GM12878 (cell line): ENCODE results near the gene ZNF710. TPM values are rescaled to one million over a fixed set of nuclear protein-coding genes. Genes with fewer than 3 reads are reported as not detected.

Experiments
- ATAC-seq: fragments of 200-7000 bp; cut with Tn5 transposase; 3 replicates; pipeline ENCODE4 v1.9.1; 2020; ENCODE audit warnings: mild to moderate bottlenecking, moderate library complexity
- BruUV-seq: library from RNA; stranded (reverse); fragments of 400-500 nt; replicated peaks from 2 replicates; lab custom pipeline; 2021; lab: Mats Ljungman, UMichigan
- CTCF ChIA-PET: fragments of 300-600 bp; sonication (Branson Sonifier 250); formaldehyde crosslinking; extraction: SDS; loops from one replicate; lab custom pipeline; 2021; ENCODE audit warnings: inconsistent platforms; lab: Yijun Ruan, JAX
- POLR2A ChIA-PET: fragments of 350-600 bp; formaldehyde crosslinking; extraction: SDS; loops from one replicate; lab custom pipeline; 2021; ENCODE audit warnings: inconsistent platforms; lab: Charles Lee
- RAD21 ChIA-PET: fragments of 300-600 bp; sonication (Branson Sonifier 250); formaldehyde crosslinking; loops from one replicate; lab custom pipeline; 2023; ENCODE audit warnings: antibody characterized with exemption; ENCODE audit not compliant: unreplicated experiment; lab: Charles Lee
- SMC1A ChIA-PET: fragments of 300-600 bp; sonication (Branson Sonifier 250); formaldehyde crosslinking; loops from one replicate; lab custom pipeline; 2023; ENCODE audit not compliant: unreplicated experiment, uncharacterized antibody; lab: Charles Lee
- DNase-seq: peaks from one replicate; pipeline ENCODE4 v3.0.0-alpha.2; 2011; ENCODE audit warnings: low read depth, low spot score
- FAIRE-seq: peaks from 3 replicates; lab custom pipeline; 2011; peaks lifted over from hg19 to GRCh38; lab: Jason Lieb, UNC
- H2AFZ ChIP-seq: 2 replicates; pipeline ENCODE4 v1.6.0; 2011; ENCODE audit warnings: low read depth, low read length, control low read depth; ENCODE audit not compliant: control insufficient read depth
- H3K27ac ChIP-seq: 2 replicates; pipeline ENCODE4 v1.5.1; 2011; ENCODE audit warnings: control low read depth; ENCODE audit not compliant: control insufficient read depth, insufficient read depth
- H3K27me3 ChIP-seq, 2 experiments: replicated peaks in 1 of 2; 2 replicates each; pipeline versions ENCODE4 v1.6.0 to v1.6.1; 2011; ENCODE audit warnings: low read length in 1 of 2; ENCODE audit not compliant: control insufficient read depth in 2 of 2, insufficient read depth in 2 of 2
- H3K36me3 ChIP-seq, 2 experiments: 2 replicates each; pipeline ENCODE4 v1.5.1; 2011; ENCODE audit warnings: low read length in 1 of 2; ENCODE audit not compliant: control insufficient read depth in 2 of 2, insufficient read depth in 2 of 2
- H3K4me1 ChIP-seq: 2 replicates; pipeline ENCODE4 v1.6.1; 2011; ENCODE audit warnings: mild to moderate bottlenecking, low read length, moderate library complexity, mixed read lengths; ENCODE audit not compliant: control insufficient read depth, insufficient read depth
- H3K4me2 ChIP-seq: 2 replicates; pipeline ENCODE4 v1.6.0; 2011; ENCODE audit warnings: control low read depth; ENCODE audit not compliant: control insufficient read depth, insufficient read depth
- H3K4me3 ChIP-seq: fragments of 200-600 bp; sonication (generic); 2 replicates; pipeline ENCODE4 v1.5.1; 2016
- H3K79me2 ChIP-seq: 2 replicates; pipeline ENCODE4 v1.6.0; 2011; ENCODE audit warnings: low read length; ENCODE audit not compliant: control insufficient read depth, insufficient read depth
- H3K9ac ChIP-seq: 2 replicates; pipeline ENCODE4 v1.8.0; 2011; ENCODE audit warnings: low read length, control low read depth, mixed read lengths; ENCODE audit not compliant: control insufficient read depth, insufficient read depth
- H3K9me3 ChIP-seq: replicated peaks from 3 replicates; pipeline ENCODE4 v1.5.1; 2011; ENCODE audit warnings: mild to moderate bottlenecking, low read length; ENCODE audit not compliant: control insufficient read depth, insufficient read depth
- H4K20me1 ChIP-seq: 2 replicates; pipeline ENCODE4 v1.6.0; 2011; ENCODE audit not compliant: control insufficient read depth, insufficient read depth
- ASH2L ChIP-seq: fragments of 300-600, 200-600 bp; sonication (generic); IDR thresholded peaks from 2 replicates; pipeline ENCODE4 v1.6.1; 2017; ENCODE audit warnings: low read depth, mild to moderate bottlenecking, borderline replicate concordance
- CBX3 ChIP-seq: fragments of 200-600 bp; sonication (generic); IDR thresholded peaks from 2 replicates; pipeline ENCODE4 v1.6.1; 2016; ENCODE audit warnings: low read depth, borderline replicate concordance
- CHD4 ChIP-seq: fragments of 200-600 bp; sonication (generic); IDR thresholded peaks from 2 replicates; pipeline ENCODE4 v1.6.1; 2016; ENCODE audit warnings: mild to moderate bottlenecking
- EED ChIP-seq: sonication (generic); IDR thresholded peaks from 2 replicates; pipeline ENCODE4 v1.6.1; 2016; ENCODE audit warnings: antibody characterized with exemption, low read depth
- FOS ChIP-seq: IDR thresholded peaks from 3 replicates; pipeline ENCODE4 v1.6.1; 2011; ENCODE audit warnings: borderline replicate concordance; ENCODE audit not compliant: insufficient read length; ENCODE audit errors: extremely low read depth
- GATAD2B ChIP-seq: fragments of 450-650 bp; conservative IDR thresholded peaks from 2 replicates; pipeline ENCODE4 v1.6.1; 2017; ENCODE audit warnings: low read depth, mild to moderate bottlenecking, moderate library complexity
- IKZF2 ChIP-seq, 2 experiments: fragments of 450-650 bp; IDR thresholded peaks; 2 replicates each; pipeline ENCODE4 v1.6.1; 2017; ENCODE audit warnings: mild to moderate bottlenecking in 2 of 2, moderate library complexity in 2 of 2
- NFYB ChIP-seq: IDR thresholded peaks from 2 replicates; pipeline ENCODE4 v1.6.1; 2011; ENCODE audit warnings: low read depth, mild to moderate bottlenecking, low read length, improper control_type of control experiment, moderate library complexity; ENCODE audit not compliant: insufficient read depth
- PAX5 ChIP-seq: IDR thresholded peaks from 2 replicates; pipeline ENCODE4 v1.6.1; 2011; ENCODE audit warnings: low read depth, low read length, borderline replicate concordance
- POLR2A ChIP-seq: IDR thresholded peaks from 2 replicates; pipeline ENCODE4 v1.6.1; 2011; ENCODE audit warnings: low read depth, mild to moderate bottlenecking, low read length
- SMARCA5 ChIP-seq: fragments of 450-650 bp; IDR thresholded peaks from 2 replicates; pipeline ENCODE4 v1.6.1; 2017; ENCODE audit warnings: mild to moderate bottlenecking
- STAT3 ChIP-seq: IDR thresholded peaks from 2 replicates; pipeline ENCODE4 v1.6.1; 2011; ENCODE audit warnings: low read depth, low read length, improper control_type of control experiment
- ZNF207 ChIP-seq: fragments of 450-650 bp; IDR thresholded peaks from 2 replicates; pipeline ENCODE4 v1.6.1; 2014; ENCODE audit warnings: antibody characterized with exemption, mild to moderate bottlenecking, borderline replicate concordance
- WGBS: methylation state at CpG from one replicate; pipeline ENCODE4 v1.1.6; 2016; ENCODE audit warnings: low lambda C conversion rate; ENCODE audit not compliant: insufficient replicate concordance, insufficient coverage; ENCODE audit errors: missing lambda C conversion rate; 5-methylcytosine and 5-hydroxymethylcytosine counted together
- in situ Hi-C: fragments of 300-500 bp; cut with MboI; formaldehyde crosslinking; loops from 9 replicates; pipeline ENCODE4 v1.14.3; 2018; ENCODE audit warnings: mixed read lengths
- intact Hi-C: fragments of 100-400 bp; cut with micrococcal nuclease; formaldehyde crosslinking; loops from one replicate; pipeline ENCODE4 v1.14.2; 2022; ENCODE audit not compliant: unreplicated experiment
- polyA plus RNA-seq, 11 experiments: library from polyadenylated mRNA; depleted of rRNA in 4 of 11; unstranded in 6 of 11; stranded (reverse) in 5 of 11; fragments of >200 nt; fragmentation: Nextera tagmentation in 4 of 11; fragmentation: Illumina TruSeq in 1 of 11; extraction: Ambion mirVana in 4 of 11; extraction: Trizol in 1 of 11; gene quantifications; 1 replicate in 1 of 11; 2 replicates in 10 of 11; pipeline versions ENCODE4 v1.2.1 to v1.2.3, GENCODE V29; 2011 to 2016; ENCODE audit warnings: inconsistent platforms in 2 of 11, missing spikeins in 2 of 11, low read depth in 1 of 11
- total RNA-seq, 4 experiments: library from RNA; depleted of rRNA in 3 of 4; stranded (reverse); fragments of >200 nt in 3 of 4; fragmentation: Illumina TruSeq in 1 of 4; extraction: Trizol in 1 of 4; gene quantifications; 2 replicates each; pipeline versions ENCODE4 v1.2.1 to v1.2.3, GENCODE V29; 2013 to 2021
- TF ChIP-seq, protein P1 (sequence below): IDR thresholded peaks from 2 replicates; pipeline ENCODE4 v1.6.1; 2011; ENCODE audit warnings: borderline replicate concordance, low read depth, mild to moderate bottlenecking, moderate library complexity, low read length; ENCODE audit not compliant: insufficient read depth, poor library complexity, severe bottlenecking
- TF ChIP-seq, protein P2 (sequence below): fragments of 450-650 bp; IDR thresholded peaks from 2 replicates; pipeline ENCODE4 v1.6.1; 2017; ENCODE audit warnings: borderline replicate concordance

Gene ZNF710
- total and polyA plus RNA-seq, 10 of the 15 experiments (the other 5 are each of a cell fraction or from before 2014, with no cell fraction given) = 1.4 to 43.5 (median 9.8) TPM

DNA sequence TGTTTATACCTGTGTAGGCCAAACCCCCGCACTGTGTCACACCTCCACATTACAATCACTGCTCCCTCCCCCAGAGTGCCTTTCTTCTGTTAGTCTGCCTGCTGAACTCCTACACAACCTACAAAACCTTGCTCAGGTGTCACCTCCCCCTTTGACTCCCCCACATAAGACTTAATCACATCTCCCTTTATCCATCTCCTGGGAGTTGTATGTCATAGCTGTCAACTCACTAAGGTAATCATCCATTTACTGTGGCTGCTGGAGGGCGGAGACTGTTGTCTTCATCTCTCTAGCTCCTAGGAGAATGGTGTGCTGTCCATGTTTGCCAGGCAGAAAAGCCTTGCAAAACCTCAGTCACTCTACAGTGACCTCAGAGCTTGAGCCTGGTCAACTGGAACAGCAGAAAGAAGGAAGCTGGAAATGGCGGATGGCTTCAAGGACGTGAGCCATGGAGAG, 43.8 kb downstream of the ZNF710 start:
- Histone ChIP-seq H4K20me1 (no peaks in the 10 kb centered on the region), H3K4me1 (peaks cover 17% of the 10 kb centered on the region), H3K36me3 (peaks cover 3 to 5% of the 10 kb centered on the region in 2 experiments; a peak in 3 of 4 replicates), H3K79me2 (peaks cover 35% of the 10 kb centered on the region), H3K4me3 (no peak overlapping the region), H3K9ac (no peak overlapping the region), H3K27me3 (no peaks in the 10 kb centered on the region), H2AFZ (no peak overlapping the region), H3K4me2 (no peak overlapping the region), H3K9me3 (no peaks in the 10 kb centered on the region), H3K27ac (no peak overlapping the region)
- DNase-seq (no peak), ATAC-seq (no peak), FAIRE-seq (no peak)
- 97% methylated on average over 4 of the region's 4 CpGs for WGBS
- POLR2A ChIA-PET = interaction anchor here (0.8 kb wide), 1 partner anchor 34 kb away, joined by 4 read pairs; no protein-coding TSS in a partner anchor
- CTCF ChIA-PET = interaction anchor here (0.7 to 1.4 kb wide), 5 partner anchors 11 to 146 kb away, joined by 3 to 5 read pairs (median 4); no protein-coding TSS in a partner anchor
- intact Hi-C loops (no loop called here), in situ Hi-C loops (no loop called here)
- RAD21 ChIA-PET = interaction anchor here (1.6 kb wide), 1 partner anchor 14 kb away, joined by 4 read pairs; no protein-coding TSS in a partner anchor
- SMC1A ChIA-PET = interaction anchor here (1.0 to 2.1 kb wide), 6 partner anchors 12 to 41 kb away, joined by 3 to 7 read pairs (median 3); no protein-coding TSS in a partner anchor
- BruUV-seq = no TSS peak
- TF ChIP-seq NFYB = no peak
- 0 out of 2 replicates have a peak, but pooled peaks have one; percentile 11 for TF ChIP-seq POLR2A
- TF ChIP-seq, all 136 proteins: peak for 1

DNA sequence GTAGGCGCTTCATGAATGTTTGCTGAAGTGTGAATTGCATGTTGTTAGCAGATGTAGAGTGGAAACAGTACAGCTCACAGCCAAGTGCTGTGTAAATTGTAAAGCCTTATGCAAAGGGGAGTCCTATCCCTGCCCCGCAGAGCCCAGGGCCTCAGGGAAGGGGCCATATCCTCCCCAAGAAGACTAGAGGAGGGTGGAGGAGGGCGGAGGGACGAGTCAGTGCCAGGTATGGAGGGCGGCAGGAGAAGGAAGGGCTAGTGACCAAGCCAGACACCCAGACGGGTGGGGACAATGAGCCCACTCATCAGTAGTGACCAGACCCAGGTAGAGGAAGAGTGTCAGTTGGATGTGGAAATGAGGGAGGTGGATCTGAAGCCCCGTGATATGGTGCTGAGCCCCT, 45.2 kb downstream of the ZNF710 start:
- Histone ChIP-seq H3K36me3 (peaks cover 3 to 4% of the 10 kb centered on the region in 2 experiments; a peak in 3 of 4 replicates), H2AFZ (peak overlapping the region; percentile 56; the same call in 1 of the 2 replicates), H3K4me1 (peaks cover 17% of the 10 kb centered on the region), H3K4me3 (no peak overlapping the region), H3K27me3 (no peaks in the 10 kb centered on the region), H3K9me3 (no peaks in the 10 kb centered on the region), H4K20me1 (no peaks in the 10 kb centered on the region), H3K79me2 (peaks cover 29% of the 10 kb centered on the region), H3K9ac (no peak overlapping the region; the same call in 1 of the 2 replicates), H3K27ac (peak overlapping the region; percentile 75), H3K4me2 (peak overlapping the region; percentile 76)
- ChIA-PET SMC1A (interaction anchor here (1.6 to 2.8 kb wide), 4 partner anchors 10 to 42 kb away, joined by 5 to 12 read pairs (median 6); no protein-coding TSS in a partner anchor), POLR2A (interaction anchor here (1.3 kb wide), 1 partner anchor 10 kb away, joined by 7 read pairs; no protein-coding TSS in a partner anchor), CTCF (interaction anchor here (1.1 kb wide), 1 partner anchor 10 kb away, joined by 5 read pairs; no protein-coding TSS in a partner anchor), RAD21 (interaction anchor here (0.8 to 1.1 kb wide), 2 partner anchors 12 to 13 kb away, joined by 3 to 4 read pairs; no protein-coding TSS in a partner anchor)
- FAIRE-seq = no peak
- no TSS peak for BruUV-seq
- WGBS = 93% methylated on average over 7 of the region's 7 CpGs
- peak; percentile 11 for ATAC-seq
- in situ Hi-C loops = no loop called here
- intact Hi-C loops = no loop called here
- DNase-seq = no peak
- TF ChIP-seq CBX3 (no peak), PAX5 (no peak), FOS (no peak), STAT3 (no peak), IKZF2 (IDR thresholded peaks at IDR 0.05) (no peak), GATAD2B (no peak), ZNF207 (no peak), EED (no peak), SMARCA5 (no peak), ASH2L (no peak), CHD4 (no peak)
- TF ChIP-seq, protein P1, sequence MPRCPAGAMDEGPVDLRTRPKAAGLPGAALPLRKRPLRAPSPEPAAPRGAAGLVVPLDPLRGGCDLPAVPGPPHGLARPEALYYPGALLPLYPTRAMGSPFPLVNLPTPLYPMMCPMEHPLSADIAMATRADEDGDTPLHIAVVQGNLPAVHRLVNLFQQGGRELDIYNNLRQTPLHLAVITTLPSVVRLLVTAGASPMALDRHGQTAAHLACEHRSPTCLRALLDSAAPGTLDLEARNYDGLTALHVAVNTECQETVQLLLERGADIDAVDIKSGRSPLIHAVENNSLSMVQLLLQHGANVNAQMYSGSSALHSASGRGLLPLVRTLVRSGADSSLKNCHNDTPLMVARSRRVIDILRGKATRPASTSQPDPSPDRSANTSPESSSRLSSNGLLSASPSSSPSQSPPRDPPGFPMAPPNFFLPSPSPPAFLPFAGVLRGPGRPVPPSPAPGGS = no peak
- TF ChIP-seq, protein P2, sequence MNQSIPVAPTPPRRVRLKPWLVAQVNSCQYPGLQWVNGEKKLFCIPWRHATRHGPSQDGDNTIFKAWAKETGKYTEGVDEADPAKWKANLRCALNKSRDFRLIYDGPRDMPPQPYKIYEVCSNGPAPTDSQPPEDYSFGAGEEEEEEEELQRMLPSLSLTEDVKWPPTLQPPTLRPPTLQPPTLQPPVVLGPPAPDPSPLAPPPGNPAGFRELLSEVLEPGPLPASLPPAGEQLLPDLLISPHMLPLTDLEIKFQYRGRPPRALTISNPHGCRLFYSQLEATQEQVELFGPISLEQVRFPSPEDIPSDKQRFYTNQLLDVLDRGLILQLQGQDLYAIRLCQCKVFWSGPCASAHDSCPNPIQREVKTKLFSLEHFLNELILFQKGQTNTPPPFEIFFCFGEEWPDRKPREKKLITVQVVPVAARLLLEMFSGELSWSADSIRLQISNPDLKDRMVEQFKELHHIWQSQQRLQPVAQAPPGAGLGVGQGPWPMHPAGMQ = no peak
